HG03045 (cell line): Measurements from ENCODE around the gene THOC1.

Experiments used
- ATAC-seq: cut with Tn5 transposase; IDR thresholded peaks from one replicate; pipeline ENCODE4 v1.9.1; 2021; ENCODE audit warnings: mild to moderate bottlenecking, moderate library complexity; ENCODE audit not compliant: unreplicated experiment

Gene THOC1

DNA sequence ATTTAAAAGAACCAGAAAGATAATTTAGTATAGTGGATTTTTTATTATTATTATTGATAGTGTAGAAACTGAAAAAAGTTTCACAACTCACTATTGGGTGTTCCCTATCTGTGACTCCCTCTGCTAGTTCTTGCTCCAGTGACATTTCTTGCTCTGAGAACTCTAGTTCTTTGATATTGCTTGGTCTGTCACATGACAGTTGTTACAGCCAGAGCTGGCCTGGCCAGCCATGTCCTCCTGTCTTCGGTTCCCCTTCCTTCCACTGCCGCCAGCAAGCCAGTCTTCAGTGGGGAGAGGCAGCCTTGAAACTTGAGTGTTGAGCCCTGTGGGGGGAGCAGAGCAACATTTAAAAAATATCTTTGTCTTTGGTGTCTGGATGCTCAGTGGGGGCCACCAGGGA is 7.6 kb upstream of the THOC1 start:
- no peak for ATAC-seq

- ATAC-seq: no peak
Observed at GRCh38 chr18:274313-274712, 6.5 kb upstream of the THOC1 start.

GRCh38 chr18:273525-273924 is 5.7 kb upstream of the THOC1 start:
- ATAC-seq: no peak

GRCh38 chr18:272650-273049 is 4.8 kb upstream of the THOC1 start:
- no peak for ATAC-seq

DNA sequence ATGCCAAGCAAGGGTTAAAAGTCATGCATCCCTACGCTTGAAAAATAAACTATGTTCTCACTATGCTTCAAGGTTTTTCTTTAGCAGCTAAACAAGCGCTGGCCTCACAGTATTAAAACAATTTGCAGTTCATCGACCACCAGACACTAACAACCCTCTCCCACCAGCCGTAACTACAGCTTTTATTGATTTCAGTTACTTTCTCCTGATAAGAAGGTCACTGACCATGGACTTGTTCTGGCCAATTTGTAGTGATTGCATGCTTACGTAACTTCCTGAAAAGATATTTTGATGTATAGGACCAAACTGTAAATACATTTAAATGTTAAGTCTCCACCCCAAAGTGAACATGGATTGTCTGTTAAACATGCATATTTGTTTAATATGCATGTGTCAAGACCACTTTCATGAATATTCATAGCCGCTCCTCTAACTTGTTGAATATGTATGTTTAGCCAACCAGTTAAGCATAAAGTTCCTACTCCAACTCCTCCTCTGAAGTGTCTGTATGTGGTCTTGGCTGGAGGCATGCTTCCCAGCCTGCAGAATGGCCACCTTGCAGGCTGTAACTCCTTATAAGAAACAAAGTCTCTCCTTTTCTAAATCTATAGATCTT is 1.7 kb upstream of the THOC1 start:
- ATAC-seq: no peak

- ATAC-seq: no peak
Observed at GRCh38 chr18:267380-267687, 513 bp downstream of the THOC1 start.

DNA sequence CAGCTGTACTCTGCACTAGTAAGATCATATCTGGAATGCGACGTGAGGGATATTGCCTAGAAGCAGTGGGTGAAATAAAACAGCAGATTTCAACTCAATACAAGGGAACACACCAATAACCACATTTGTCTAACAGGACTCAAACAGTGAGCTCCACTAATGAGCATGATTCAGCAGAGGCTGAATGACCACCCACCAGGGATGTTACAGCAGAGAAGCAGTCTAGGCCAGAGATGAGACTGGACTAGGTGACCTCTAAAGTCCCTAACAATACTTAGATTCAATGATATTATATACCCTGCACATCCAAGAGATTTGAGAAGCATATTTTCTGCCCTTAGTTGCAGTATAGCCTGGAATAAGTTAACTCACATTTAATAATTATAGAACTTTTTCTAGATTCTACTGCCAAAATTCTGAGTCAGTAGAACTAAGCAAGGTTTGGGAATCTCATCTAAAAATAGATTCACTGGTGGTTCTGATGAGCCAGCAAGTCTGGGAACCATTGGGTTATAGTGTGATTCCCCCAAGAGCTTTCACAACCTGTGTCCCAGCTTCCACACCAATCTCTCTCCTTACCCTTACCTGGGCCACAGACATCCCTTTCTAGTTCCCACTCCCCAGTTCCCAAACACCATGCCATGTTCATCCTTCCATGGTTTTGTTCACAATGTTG is 6.3 kb downstream of the THOC1 start:
- ATAC-seq: no peak

DNA sequence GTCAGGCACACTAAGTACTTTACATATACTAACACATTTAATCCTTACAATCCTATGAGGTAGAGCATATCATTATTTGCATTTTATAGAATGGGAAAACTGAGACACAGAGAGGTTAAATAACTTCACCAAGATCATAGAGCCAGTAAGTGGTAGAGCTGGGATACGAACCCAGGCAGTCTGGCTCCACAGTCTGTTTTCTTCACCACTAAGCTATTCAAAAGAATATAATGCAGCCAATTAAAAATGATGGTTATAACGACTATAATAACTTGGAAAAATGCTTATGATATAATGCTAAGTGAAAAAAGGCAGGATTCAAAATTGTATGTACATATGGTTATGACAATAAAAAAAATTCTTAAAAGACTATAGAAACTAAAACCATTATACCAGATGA is 7.3 kb downstream of the THOC1 start:
- no peak for ATAC-seq

DNA sequence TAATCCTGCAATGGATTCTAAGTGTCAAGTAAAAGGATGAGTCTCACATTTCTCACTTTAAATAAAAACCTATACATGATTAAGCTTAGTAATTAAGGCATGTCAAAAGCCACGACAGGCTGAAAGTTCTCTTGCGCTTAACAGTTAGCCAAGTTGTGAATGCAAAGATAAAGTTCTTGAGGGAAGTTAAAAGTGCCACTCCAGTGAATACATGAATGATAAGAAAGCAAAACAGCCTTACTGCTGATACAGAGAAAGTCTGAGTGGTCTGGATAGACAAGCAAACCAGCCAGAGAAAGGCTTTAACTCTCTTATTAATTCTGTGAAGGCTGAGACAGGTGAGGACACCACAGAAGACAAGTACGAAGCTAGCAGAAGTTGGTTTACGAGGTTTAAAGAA is 12.7 kb downstream of the THOC1 start:
- ATAC-seq: no peak

DNA sequence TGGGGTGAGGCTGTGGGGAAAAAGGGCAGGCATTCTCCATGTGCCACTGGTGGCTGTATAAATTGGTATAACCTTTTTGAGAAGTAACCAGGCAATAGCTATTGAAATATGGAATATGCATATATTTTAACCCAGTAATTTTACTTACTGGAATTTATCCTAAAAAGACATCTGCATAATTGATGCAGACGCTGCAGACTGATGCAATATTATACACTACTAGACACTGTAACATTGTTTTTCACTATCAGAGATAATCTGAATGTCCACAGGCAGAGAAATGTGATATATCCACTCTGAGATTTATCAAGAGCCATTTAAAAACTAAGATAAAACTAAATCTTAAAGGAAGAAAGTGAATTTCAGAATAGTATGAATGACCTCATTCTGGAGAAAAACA is 14.7 kb downstream of the THOC1 start:
- ATAC-seq: no peak

GRCh38 chr18:251572-251971 is 16.3 kb downstream of the THOC1 start:
- no peak for ATAC-seq

DNA sequence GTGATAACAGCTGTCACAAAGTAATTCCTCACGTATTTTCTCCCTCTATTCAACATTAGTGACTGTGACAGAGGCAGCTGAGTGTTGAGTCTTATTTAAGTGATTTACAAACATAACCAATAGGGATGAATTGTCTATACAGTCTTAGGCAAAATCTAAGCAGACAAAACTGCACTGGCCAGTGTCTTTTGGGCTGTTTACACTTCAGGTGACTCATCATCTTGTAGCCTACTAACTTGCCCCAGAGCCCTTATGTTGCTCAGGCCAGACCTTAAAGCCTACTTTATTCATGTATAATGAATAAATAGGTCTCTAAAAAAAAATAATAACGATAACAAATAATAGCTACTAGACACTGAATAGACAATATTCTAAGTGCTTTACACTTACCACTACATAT is 17.2 kb downstream of the THOC1 start:
- no peak for ATAC-seq

DNA sequence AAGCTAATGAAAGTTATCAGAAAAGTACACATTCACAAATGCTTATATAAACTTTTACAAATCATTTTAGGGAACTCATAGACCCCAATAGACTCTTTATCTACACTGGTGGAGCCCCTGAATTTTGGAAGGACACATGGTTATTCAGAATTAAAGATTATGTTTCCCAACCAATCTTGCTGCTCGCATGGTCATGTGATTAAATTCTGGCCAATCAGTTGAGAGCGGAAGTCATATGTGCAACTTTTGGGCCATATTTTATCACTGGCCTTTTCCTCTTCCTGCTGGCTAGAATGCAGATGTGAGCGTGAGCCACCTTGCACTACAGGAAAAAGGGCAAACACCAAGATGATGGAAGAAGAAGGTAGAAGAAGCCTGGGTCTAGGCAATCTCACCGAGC is 19.8 kb downstream of the THOC1 start:
- no peak for ATAC-seq

DNA sequence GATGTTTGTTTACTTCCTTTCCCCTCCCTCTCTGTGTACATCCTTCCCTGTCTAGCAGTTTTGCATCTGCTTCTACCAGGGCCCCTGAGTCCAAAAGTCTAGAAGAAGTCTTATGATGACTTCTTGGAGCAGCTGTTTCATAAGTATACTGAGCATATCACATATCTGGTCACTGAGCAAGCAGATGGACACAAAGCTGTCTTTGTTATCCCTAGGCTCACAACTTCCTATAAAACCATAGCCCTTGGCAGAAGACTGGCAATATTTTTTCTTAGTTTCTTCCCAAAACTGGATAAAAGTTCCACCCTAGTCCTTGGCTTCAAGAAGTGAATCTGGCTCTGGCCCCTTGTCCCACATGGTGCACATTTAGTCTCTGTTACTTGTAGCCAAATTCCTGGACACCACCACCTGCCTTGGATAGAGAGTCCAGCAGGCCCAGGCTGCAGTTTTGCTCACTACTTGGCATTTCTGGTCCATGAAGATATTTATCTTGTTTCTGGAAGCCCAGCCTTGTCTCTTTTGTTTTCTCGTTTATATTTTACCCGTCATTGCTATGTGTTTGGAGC is 22.5 kb downstream of the THOC1 start:
- ATAC-seq: no peak

DNA sequence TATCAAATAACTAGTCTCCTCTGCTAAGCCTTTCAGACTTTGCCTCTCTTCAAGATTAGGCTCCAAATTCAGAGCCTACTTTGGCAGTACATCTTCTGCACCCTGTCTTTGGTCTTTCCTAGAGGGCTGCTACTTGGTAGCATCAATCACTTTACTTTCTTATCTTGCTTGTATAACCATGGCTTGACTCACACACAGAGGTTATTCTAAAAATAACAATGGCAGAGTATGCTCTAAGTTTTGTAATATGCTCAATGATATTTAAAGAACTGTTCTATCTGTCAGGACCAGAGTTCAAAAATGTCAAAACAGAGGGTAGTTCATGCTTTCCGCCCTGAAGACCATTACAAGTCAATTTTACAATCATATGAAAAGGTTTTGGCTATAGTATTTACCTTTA is 27.7 kb downstream of the THOC1 start:
- no peak for ATAC-seq

DNA sequence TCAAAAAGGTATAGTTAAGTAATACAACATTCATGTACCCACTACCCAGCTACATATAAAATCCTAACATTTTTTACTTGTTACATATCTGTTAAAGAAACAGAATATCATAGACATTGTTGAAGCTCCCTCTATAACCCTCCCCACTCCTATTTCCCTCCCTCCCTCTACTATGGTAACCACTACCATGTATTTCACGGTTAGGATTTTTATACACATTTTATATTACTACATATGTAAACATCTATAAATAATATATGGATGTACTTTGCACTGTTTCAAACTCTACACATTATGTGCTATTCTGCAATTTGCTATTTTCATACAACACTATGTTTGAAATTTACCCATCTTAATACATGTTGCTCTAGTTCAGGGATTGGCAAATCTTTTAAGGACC is 36.3 kb downstream of the THOC1 start:
- no peak for ATAC-seq

DNA sequence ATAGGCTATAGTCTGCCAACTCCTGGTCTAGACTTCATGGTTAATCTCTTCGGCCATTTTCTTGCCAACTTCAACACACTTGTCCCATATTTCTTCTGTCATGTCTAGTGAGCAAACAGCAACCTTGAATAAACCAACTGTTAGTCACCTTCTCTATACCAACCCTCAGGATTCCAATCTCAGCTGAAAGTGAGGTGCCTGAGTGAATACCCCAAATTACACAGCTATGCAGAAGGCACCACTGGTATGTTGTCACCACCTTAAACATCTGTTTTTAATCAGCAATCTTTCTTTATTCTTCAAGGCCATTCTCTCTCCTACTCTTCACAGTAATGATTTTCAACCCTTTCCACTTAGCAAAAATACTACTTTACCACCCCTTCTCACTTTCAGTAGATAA is 39.3 kb downstream of the THOC1 start:
- no peak for ATAC-seq

- no peak for ATAC-seq
Observed at GRCh38 chr18:227902-228301, 39.9 kb downstream of the THOC1 start.

GRCh38 chr18:227374-227773 is 40.5 kb downstream of the THOC1 start:
- no peak for ATAC-seq

- no peak for ATAC-seq
Observed at GRCh38 chr18:225745-226144, 42.1 kb downstream of the THOC1 start.

DNA sequence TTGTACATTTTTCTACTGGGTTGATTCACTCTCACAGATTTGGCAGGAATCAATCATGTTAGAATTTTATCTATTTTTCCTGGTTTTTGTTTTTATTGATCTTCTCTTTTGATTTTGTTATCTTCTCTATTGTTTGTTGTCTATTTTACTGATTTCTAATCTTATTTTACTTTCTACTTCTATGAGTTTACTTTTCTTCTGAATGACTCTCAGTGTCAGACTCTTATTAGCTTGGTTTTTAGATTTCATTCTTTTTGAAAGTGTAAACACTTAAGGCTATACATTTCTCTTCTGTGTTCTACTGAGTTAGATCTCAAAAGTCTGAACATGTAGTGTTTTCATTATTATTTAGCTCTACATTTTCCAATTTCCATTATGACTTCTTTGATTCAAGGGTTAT is 47.1 kb downstream of the THOC1 start:
- ATAC-seq: no peak

DNA sequence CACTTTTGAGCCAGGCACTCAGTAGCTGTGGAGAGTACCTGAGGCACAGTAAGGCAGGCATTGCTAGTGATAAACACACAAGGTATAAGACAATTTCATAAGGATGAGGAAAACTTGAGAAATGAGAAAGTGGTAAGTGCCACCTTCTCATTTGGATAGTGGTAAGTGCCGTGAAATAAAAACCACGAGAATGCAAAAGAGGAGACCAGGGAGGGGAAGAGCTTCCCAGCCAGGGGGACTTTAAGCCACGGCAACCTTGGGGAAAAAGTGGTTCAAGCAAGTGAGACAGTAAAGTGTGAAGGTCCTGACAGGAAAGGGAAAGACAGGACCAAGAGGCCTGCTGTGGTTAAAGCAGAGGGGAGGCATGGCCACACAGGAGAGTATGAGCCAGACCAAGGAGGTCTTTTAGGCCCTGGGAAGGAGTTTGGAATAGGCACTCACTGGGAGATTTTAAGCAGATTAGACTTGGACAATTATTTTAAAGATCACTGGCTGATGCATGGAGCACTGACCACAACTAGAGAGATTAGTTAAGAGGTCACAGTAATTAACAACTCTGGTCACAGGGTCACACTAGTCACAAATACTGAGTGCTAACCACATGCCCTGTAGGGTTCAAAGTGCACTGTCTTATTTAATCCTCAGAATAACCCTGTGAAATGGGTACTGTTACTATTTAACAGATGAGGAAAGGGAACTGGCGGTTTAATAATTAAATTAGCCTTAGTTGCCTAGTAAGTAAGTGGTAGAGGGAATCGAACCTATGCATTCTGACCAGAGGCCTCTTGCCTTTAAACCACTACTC is 50.1 kb downstream of the THOC1 start:
- no peak for ATAC-seq
